ENCODE results near the gene TMEM178B.

The TMEM178B gene

DNA sequence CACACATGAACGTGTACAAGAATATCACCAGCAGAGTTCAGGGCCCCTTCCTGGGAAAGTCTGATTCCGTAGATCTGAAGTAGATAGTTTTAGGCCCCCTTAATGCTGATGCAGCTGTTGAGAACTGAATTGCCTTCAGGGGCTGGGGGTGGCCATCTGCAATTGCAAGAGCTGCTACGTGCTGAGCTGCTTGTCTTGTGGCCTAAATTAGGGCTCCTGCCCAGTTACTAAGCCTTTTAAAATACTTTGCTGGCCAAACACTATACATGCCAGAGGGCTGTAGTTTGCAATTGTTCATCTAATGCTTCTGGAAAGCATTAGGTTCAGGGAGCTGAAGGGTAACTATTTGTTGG lies 71.7 kb downstream of the TMEM178B start:
- TF ChIP-seq CTCF (IDR thresholded peaks at IDR 0.05; ENCODE audit: low read depth, low read length): no peak
- H3K4me3 ChIP-seq (ENCODE audit: low read depth, low read length): no peak overlapping the region

DNA sequence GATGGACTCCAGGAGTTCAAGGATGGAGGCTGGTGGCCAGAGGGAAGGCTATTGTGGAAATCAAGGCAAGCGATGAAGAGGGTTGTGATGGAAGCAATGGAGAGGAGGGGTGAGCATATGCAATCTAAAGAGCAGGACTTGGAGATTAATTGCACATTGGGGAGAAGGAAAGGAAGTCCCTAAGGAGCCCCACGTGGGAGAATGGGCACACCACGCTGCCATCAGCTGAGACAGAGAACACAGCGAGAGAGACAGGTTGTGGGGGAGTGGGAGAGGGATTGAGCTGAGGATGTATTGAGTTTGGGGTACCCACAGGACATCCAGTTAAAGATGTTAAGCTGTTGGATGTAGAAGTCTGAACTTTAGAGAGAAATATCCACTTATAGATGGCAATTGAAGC lies 73.6 kb downstream of the TMEM178B start:
- no peak for TF ChIP-seq CTCF (IDR thresholded peaks at IDR 0.05; ENCODE audit: low read depth, low read length)
- H3K4me3 ChIP-seq (ENCODE audit: low read depth, low read length): no peak overlapping the region

DNA sequence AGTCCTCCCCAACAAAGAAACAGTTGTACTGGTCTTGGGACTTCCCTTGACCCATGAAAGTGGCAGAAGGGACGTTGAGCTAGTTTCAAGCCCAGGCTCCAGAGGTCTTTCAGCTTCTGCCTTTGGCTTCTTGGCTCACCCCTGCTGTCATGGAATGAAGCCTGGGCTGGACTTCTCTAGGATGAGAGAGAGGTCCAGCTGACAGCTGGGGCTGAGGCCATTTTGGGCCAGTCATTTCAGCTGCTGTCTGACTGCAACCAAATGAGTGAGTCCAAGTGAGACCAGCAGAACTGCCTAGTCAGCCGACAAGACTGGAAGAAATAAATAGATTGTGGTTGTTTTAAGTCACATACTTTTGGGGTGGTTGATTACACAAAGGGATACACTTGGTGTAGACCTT lies 76.6 kb downstream of the TMEM178B start:
- no peak for TF ChIP-seq CTCF (IDR thresholded peaks at IDR 0.05; ENCODE audit: low read depth, low read length)
- no peak overlapping the region for H3K4me3 ChIP-seq (ENCODE audit: low read depth, low read length)

DNA sequence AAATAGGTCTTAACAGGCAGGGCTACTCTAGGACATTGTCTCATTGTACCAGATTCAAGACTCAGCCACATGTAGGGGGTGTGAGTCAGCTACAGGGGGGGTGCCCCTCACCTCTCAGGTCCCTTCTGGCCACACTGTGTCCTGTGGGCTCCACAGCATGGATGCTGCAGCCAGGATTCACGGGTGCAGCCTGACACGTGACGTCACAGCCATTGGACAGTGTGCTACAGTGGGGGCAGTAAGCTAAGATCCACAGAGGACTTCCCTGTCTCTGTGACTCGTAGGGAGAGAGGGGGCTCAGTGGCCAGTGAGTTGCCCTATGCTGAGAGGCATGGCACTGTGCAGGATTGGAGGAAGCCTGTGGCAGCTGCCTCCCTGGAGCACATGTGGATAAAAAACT lies 77.9 kb downstream of the TMEM178B start:
- no peak overlapping the region for H3K4me3 ChIP-seq (ENCODE audit: low read depth, low read length)
- no peak for TF ChIP-seq CTCF (IDR thresholded peaks at IDR 0.05; ENCODE audit: low read depth, low read length)

DNA sequence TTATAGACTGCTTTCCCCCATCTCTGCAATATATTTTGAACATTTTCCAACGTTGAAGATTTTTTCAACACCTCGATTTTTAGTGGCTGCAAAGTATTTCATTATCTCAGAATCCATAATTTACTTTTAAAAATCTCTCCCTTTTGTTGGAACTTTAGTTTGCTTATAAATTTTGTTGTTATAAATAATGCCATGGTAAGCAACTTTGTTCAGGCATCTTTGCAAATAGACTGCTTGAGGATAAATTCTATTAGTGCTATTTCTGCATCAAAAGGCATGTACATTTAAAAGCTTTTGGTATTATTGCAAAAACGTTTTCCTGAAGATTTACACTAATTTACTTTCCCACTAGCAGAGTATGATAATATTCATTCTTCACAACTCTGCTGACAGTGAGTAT lies 79.4 kb downstream of the TMEM178B start:
- no peak for TF ChIP-seq CTCF (IDR thresholded peaks at IDR 0.05; ENCODE audit: low read depth, low read length)
- H3K4me3 ChIP-seq (ENCODE audit: low read depth, low read length): no peak overlapping the region

DNA sequence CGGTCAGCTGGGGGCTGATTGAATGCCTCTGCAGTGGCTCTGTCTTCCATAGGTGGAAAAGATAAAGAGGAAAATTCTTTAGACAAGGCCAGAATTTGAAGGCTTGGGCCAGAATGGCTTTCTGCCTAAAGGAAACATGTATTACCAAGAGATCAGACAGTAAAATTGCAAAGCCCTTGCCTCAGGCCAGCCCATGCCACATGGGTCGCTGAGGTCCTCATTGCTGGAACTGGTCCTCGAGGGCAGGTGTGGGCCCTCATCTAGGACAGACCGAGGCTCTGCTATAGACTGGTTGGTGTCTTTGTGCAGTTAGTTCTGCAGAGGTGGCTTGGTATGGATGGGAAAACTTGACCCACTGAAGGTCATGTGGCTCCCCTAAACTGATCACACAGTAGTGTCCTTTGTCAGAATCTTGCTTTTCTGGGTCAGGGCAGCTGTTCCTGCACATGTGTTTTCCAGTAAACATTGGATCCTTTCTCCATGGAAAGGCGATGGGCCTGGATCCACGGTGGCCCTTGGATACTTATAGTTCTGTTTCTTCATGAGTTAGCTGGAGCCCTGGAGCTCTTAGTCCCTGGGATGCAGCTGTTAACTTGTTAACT lies 80.4 kb downstream of the TMEM178B start:
- no peak for TF ChIP-seq CTCF (IDR thresholded peaks at IDR 0.05; ENCODE audit: low read depth, low read length)
- H3K4me3 ChIP-seq (ENCODE audit: low read depth, low read length): no peak overlapping the region

- no peak overlapping the region for H3K4me3 ChIP-seq (ENCODE audit: low read depth, low read length)
- no peak for TF ChIP-seq CTCF (IDR thresholded peaks at IDR 0.05; ENCODE audit: low read depth, low read length)
Observed at GRCh38 chr7:141156407-141156806, 82.5 kb downstream of the TMEM178B start.
